H1 (cell line): ENCODE data around the gene FAAH. TPM values are rescaled to one million over a fixed set of nuclear protein-coding genes. Genes with fewer than 3 reads are reported as not detected.

Experiments used
- BACH1 ChIP-seq: IDR thresholded peaks from 2 replicates; pipeline ENCODE4 v1.6.1; 2012; ENCODE audit warnings: low read length, improper control_type of control experiment
- BCL11A ChIP-seq, 2 experiments: IDR thresholded peaks; one replicate each; pipeline ENCODE4 v1.6.1; 2011; ENCODE audit warnings: low read depth in 2 of 2, low read length in 2 of 2, mild to moderate bottlenecking in 2 of 2
- CHD2 ChIP-seq: IDR thresholded peaks from 2 replicates; pipeline ENCODE4 v1.6.1; 2012; ENCODE audit warnings: low read length, improper control_type of control experiment
- CHD7 ChIP-seq: fragments of 300-600 bp; sonication (generic); IDR thresholded peaks from 2 replicates; pipeline ENCODE4 v1.7.1; 2012; ENCODE audit warnings: low read length, moderate library complexity, mild to moderate bottlenecking, inconsistent platforms; ENCODE audit not compliant: insufficient replicate concordance
- CREB1 ChIP-seq: IDR thresholded peaks from 2 replicates; pipeline ENCODE4 v1.6.1; 2012; ENCODE audit warnings: inconsistent platforms
- GABPA ChIP-seq: IDR thresholded peaks from 2 replicates; pipeline ENCODE4 v1.6.1; 2011; ENCODE audit warnings: mild to moderate bottlenecking, low read length, moderate library complexity, borderline replicate concordance; ENCODE audit not compliant: insufficient read depth
- HDAC2 ChIP-seq, 2 experiments: fragments of 300-600 bp in 1 of 2; sonication (generic) in 1 of 2; IDR thresholded peaks; 2 replicates each; pipeline ENCODE4 v1.6.1; 2011 to 2012; ENCODE audit warnings: low read depth in 2 of 2, low read length in 2 of 2, mild to moderate bottlenecking in 2 of 2, moderate library complexity in 2 of 2, borderline replicate concordance in 1 of 2, inconsistent platforms in 1 of 2
- NANOG ChIP-seq: IDR thresholded peaks from 2 replicates; pipeline ENCODE4 v1.6.1; 2011; ENCODE audit warnings: low read length, low read depth, mild to moderate bottlenecking, inconsistent platforms; ENCODE audit not compliant: insufficient read depth, poor library complexity, severe bottlenecking
- SRF ChIP-seq: IDR thresholded peaks from 2 replicates; pipeline ENCODE4 v1.6.1; 2011; ENCODE audit warnings: mild to moderate bottlenecking, low read depth, low read length, moderate library complexity
- TEAD4 ChIP-seq: IDR thresholded peaks from 2 replicates; pipeline ENCODE4 v1.6.1; 2012; ENCODE audit warnings: low read depth, low read length, inconsistent platforms, mixed read lengths
- polyA plus RNA-seq, 7 experiments: library from polyadenylated mRNA; depleted of rRNA in 3 of 7; stranded (reverse) in 5 of 7; unstranded in 2 of 7; fragments of >200 nt in 5 of 7; fragments of 200-250 nt in 2 of 7; gene quantifications; 1 replicate in 5 of 7; 2 replicates in 1 of 7; 4 replicates in 1 of 7; pipeline versions ENCODE4 v1.2.1 to v1.2.3, GENCODE V29; 2011 to 2013; ENCODE audit warnings: missing spikeins in 2 of 7, mixed read lengths in 2 of 7
- total RNA-seq: library from RNA; stranded (reverse); fragmentation: NEBNext Ultra II Directional; extraction: Animal tissue kit (Norgen Biotek cat#: 25700); gene quantifications from 2 replicates; pipeline ENCODE4 v1.2.1, GENCODE V29; 2021

FAAH gene
- total and polyA plus RNA-seq, 2 of the 8 experiments (the other 6 are each of a cell fraction or from before 2014, with no cell fraction given), result 41.2 to 47.3 TPM

- TF ChIP-seq CHD7 (no peak), NANOG (no peak), GABPA (no peak), CREB1 (no peak), HDAC2 (IDR thresholded peaks at IDR 0.05; ENCODE audit: borderline replicate concordance in 1 of 2, low read depth in 2 of 2, low read length in 2 of 2) (no peak), TEAD4 (no peak), CHD2 (no peak), BCL11A (IDR thresholded peaks at IDR 0.05; ENCODE audit: low read depth in 2 of 2, low read length in 2 of 2) (no peak), SRF (no peak), BACH1 (no peak)
- TF ChIP-seq, all 59 proteins: peak for 0
Measured at GRCh38 chr1:46368791-46369190, 25.3 kb upstream of the FAAH start (continued).
